Testis (tissue), 3 donors: Measurements from ENCODE around the gene LMNB1. TPM values are rescaled to one million over a fixed set of nuclear protein-coding genes. Genes with fewer than 3 reads are reported as not detected.
"Not testable (repeated sequence)": the region's sequence is repeated elsewhere in the genome, so short reads cannot be mapped to it uniquely, and the experiment has no call there.

ENCODE experiments used
- DNase-seq: peaks from one replicate; pipeline ENCODE4 v3.0.0-alpha.2; 2019
- H3K27ac ChIP-seq, 2 donors: fragments of 200-600 bp; sonication (generic); one replicate each; pipeline ENCODE4 v1.5.1; 2019
- H3K27me3 ChIP-seq: fragments of 200-600 bp; sonication (generic); one replicate; pipeline ENCODE4 v1.5.1; 2019
- H3K36me3 ChIP-seq: fragments of 200-600 bp; sonication (generic); one replicate; pipeline ENCODE4 v1.5.1; 2017; ENCODE audit warnings: low read depth; ENCODE audit errors: missing control alignments
- H3K4me1 ChIP-seq: fragments of 200-600 bp; sonication (generic); one replicate; pipeline ENCODE4 v1.5.1; 2019
- H3K4me3 ChIP-seq, 2 donors: fragments of 200-600 bp; sonication (generic); one replicate each; pipeline ENCODE4 v1.5.1; 2017 to 2019
- H3K9me3 ChIP-seq: fragments of 200-600 bp; sonication (generic); one replicate; pipeline ENCODE4 v1.5.1; 2017
- CTCF ChIP-seq, 3 experiments: fragments of 450-650 bp in 2 of 3; fragments of 200-600 bp in 1 of 3; sonication (generic) in 1 of 3; IDR thresholded peaks; one replicate each; pipeline ENCODE4 v1.5.1; 2016 to 2019; ENCODE audit warnings: antibody characterized with exemption in 3 of 3, mild to moderate bottlenecking in 2 of 3, moderate library complexity in 1 of 3
- POLR2A ChIP-seq: fragments of 450-650 bp; IDR thresholded peaks from one replicate; pipeline ENCODE4 v1.6.1; 2017; ENCODE audit warnings: antibody characterized with exemption, mild to moderate bottlenecking, moderate library complexity
- WGBS, 2 donors: methylation state at CpG; one replicate each; pipeline ENCODE4 v1.1.5; 2018; 5-methylcytosine and 5-hydroxymethylcytosine counted together
- intact Hi-C: fragments of 100-400 bp; cut with DNase I; formaldehyde crosslinking; loops from one replicate; pipeline ENCODE4 v1.15.1; 2023; ENCODE audit warnings: low total_unique reads
- polyA plus RNA-seq: library from polyadenylated mRNA; stranded (reverse); fragments of 350-450 nt; fragmentation: Illumina TruSeq; extraction: RNeasy Lipid Tissue Mini Kit (QIAGEN cat#74804); gene quantifications from one replicate; pipeline ENCODE4 v1.2.3, GENCODE V29; 2014; ENCODE audit warnings: low read depth, low replicate concordance; ENCODE audit not compliant: insufficient read depth
- total RNA-seq, 2 donors: library from RNA; depleted of rRNA; stranded (reverse); fragments of >200 nt; gene quantifications; one replicate each; pipeline ENCODE4 v1.2.3, GENCODE V29; 2016

The LMNB1 gene
- total and polyA plus RNA-seq, 3 donors from 2014 or later, result 13.7 to 26.1 (median 15.9) TPM

- WGBS, 2 donors, result 19 to 20% methylated on average over 12 to 17 of the region's 17 CpGs
- no peak for TF ChIP-seq POLR2A
- TF ChIP-seq CTCF (IDR thresholded peaks at IDR 0.05), result no peak
- peak overlapping the region; percentile 9 to 90 for H3K27ac ChIP-seq
These were observed 1.9 kb downstream of the LMNB1 start for GRCh38 chr5:126778675-126779403.

GRCh38 chr5:126780165-126780827 is 3.4 kb downstream of the LMNB1 start:
- intact Hi-C loops, result loop anchor here (10.0 kb wide), 1 partner anchor 105 kb away; no protein-coding TSS in a partner anchor
- no peaks in the 10 kb centered on the region for H3K4me1 ChIP-seq
- H3K27ac ChIP-seq, result no peak overlapping the region
- TF ChIP-seq POLR2A, result no peak
- TF ChIP-seq CTCF (IDR thresholded peaks at IDR 0.05), result peak; percentile 56 to 62 (median 58)
- H3K27me3 ChIP-seq, result no peaks in the 10 kb centered on the region
- peak; percentile 62 for DNase-seq
- WGBS, 2 donors, result 29 to 38% methylated on average over 7 of the region's 7 CpGs
- H3K36me3 ChIP-seq, result no peaks in the 10 kb centered on the region
- no peaks in the 10 kb centered on the region for H3K9me3 ChIP-seq
- no peak overlapping the region for H3K4me3 ChIP-seq

More at GRCh38 chr5:126778675-126779403, 1.9 kb downstream of the LMNB1 start:
- Histone ChIP-seq H3K4me3 (peak overlapping the region; percentile 66 to 80), H3K9me3 (no peaks in the 10 kb centered on the region), H3K27me3 (no peaks in the 10 kb centered on the region), H3K36me3 (no peaks in the 10 kb centered on the region), H3K4me1 (no peaks in the 10 kb centered on the region)
- intact Hi-C loops, result no loop called here
- no peak for DNase-seq

- not testable (repeated sequence) for H3K36me3 ChIP-seq, H3K4me1 ChIP-seq, H3K27me3 ChIP-seq, H3K9me3 ChIP-seq, DNase-seq, H3K4me3 ChIP-seq, H3K27ac ChIP-seq
- WGBS, 2 donors, result 93 to 96% methylated on average over 7 of the region's 7 CpGs
- intact Hi-C loops, result loop anchor here (10.0 kb wide), 1 partner anchor 114 kb away; no protein-coding TSS in a partner anchor
These were observed 11.5 kb downstream of the LMNB1 start for GRCh38 chr5:126788409-126788808.

GRCh38 chr5:126793097-126793496 is 16.2 kb downstream of the LMNB1 start:
- intact Hi-C loops, result no loop called here
- Histone ChIP-seq H3K36me3 (no peaks in the 10 kb centered on the region), H3K4me3 (no peak overlapping the region), H3K9me3 (no peaks in the 10 kb centered on the region), H3K27ac (no peak overlapping the region), H3K4me1 (no peaks in the 10 kb centered on the region), H3K27me3 (no peaks in the 10 kb centered on the region)
- TF ChIP-seq POLR2A (no peak), CTCF (IDR thresholded peaks at IDR 0.05) (no peak)
- 81% methylated on average over 3 of the region's 3 CpGs for WGBS, 2 donors
- DNase-seq, result no peak

- H3K27ac ChIP-seq, H3K27me3 ChIP-seq, H3K4me1 ChIP-seq, H3K9me3 ChIP-seq, intact Hi-C loops, H3K4me3 ChIP-seq, H3K36me3 ChIP-seq, DNase-seq: not testable (repeated sequence)
- WGBS, 2 donors, result 89 to 96% methylated on average over 9 of the region's 9 CpGs
These were observed 16.7 kb downstream of the LMNB1 start for GRCh38 chr5:126793648-126794047.
